AG20443 (cell line): ENCODE measurements around the gene SMOC2.

Source experiments
- DNase-seq: peaks from one replicate; pipeline ENCODE4 v3.0.0; 2012; ENCODE audit warnings: low spot score, mixed read lengths

The SMOC2 gene

DNA sequence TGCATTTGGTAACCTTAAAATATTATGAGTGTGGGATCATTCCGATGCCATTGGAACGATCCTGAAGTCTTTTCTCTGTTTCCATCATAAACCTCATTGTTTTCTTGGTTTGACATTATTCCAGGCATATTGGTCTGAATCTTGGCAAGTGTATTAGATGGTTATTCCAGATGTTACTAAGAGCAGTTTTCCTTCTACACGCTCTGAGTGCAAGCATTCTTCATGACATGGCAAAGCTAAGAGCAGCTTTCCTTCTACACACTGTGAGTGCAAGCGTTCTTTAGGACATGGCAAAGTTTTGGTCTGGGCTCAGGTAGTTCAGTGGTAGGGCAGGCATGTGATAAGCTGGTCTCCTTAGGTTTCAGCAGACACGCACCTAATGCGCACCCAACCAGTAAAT lies 53.0 kb downstream of the SMOC2 start:
- no peak for DNase-seq

GRCh38 chr6:168494726-168495125 lies 53.7 kb downstream of the SMOC2 start:
- DNase-seq: no peak

DNA sequence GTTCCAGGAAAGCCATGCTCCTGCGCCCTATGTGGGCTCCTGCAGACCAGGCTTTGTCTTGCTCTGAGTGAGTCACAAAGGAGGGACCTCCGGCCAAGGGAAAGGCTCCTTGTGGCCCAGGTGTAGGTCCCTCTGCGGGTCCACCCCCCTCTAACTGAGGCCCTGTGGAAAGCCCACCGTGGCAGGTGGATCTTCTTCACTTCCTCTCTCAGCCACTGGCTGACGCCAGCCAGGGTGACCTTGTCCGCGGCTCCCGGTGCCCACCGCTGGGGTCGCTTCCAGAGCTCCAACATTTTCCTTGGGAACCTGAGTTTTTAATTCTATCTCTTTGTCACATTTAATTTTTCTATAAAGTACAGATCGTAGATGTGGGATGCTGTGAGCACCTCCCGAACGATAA lies 54.1 kb downstream of the SMOC2 start:
- no peak for DNase-seq

DNA sequence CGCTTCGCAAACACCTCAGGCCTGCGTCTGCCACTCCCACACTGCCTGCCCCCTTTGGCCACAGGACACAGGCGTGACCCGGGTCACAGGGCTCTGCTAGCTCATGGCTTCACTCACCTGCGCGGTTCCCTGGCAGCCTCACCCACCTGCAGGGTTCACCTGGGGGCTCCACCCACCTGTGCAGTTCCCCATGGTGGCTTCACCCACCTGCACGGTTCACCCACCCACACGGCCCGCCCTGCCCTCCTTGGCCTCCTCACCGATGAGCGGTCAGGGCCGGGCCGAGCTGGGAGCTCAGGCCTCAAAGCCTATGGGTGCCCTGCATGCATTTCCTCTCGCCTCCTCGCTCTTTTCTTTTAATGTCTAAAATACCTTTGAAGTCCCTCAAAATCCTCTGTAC lies 54.7 kb downstream of the SMOC2 start:
- no peak for DNase-seq

- no peak for DNase-seq
Measured at GRCh38 chr6:168496139-168496996, 55.4 kb downstream of the SMOC2 start.

DNA sequence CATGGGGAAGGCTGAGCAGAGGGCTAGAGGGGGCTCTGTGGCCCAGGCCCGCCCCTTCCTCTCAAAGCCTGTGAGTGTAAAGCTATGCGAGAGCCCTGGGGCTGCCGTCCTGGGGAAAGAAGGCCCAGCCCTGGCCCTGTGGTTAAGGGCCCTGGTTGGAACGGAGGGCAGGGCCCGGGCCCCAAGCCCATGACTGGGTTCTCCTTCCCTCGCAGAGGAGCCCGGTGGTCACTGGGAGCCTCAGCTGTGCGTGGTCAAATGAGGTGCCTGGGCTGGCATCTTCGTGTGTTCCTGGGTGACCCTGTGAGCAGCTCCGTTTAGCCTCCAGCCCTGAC lies 56.0 kb downstream of the SMOC2 start:
- no peak for DNase-seq

GRCh38 chr6:168497381-168497780 lies 56.4 kb downstream of the SMOC2 start:
- DNase-seq: no peak

- no peak for DNase-seq
Measured at GRCh38 chr6:168498161-168498843, 57.3 kb downstream of the SMOC2 start.

GRCh38 chr6:168499045-168499650 lies 58.2 kb downstream of the SMOC2 start:
- no peak for DNase-seq

- DNase-seq: no peak
Measured at GRCh38 chr6:168500519-168500918, 59.5 kb downstream of the SMOC2 start.

GRCh38 chr6:168501561-168501960 lies 60.6 kb downstream of the SMOC2 start:
- DNase-seq: no peak

DNA sequence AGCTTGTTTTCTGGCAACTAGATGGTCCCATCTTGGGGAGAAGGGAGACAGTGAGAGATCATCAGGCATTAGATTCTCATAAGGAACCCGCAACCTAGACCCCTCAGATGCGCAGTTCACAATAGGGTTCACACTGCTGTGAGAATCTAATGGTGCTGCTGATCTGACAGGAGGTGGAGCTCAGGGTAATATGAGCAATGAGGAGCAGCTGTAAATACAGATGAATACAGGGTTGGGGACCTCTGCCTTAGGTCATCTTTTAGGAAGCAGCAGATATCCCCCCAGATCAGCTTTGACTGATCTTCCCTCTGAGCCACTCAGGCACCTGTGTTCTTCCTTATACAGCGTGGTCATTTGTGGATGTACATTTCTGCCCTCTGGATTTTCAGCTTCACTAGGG lies 63.4 kb downstream of the SMOC2 start:
- DNase-seq: no peak

- DNase-seq: no peak
Measured at GRCh38 chr6:168506460-168506859, 65.5 kb downstream of the SMOC2 start.

DNA sequence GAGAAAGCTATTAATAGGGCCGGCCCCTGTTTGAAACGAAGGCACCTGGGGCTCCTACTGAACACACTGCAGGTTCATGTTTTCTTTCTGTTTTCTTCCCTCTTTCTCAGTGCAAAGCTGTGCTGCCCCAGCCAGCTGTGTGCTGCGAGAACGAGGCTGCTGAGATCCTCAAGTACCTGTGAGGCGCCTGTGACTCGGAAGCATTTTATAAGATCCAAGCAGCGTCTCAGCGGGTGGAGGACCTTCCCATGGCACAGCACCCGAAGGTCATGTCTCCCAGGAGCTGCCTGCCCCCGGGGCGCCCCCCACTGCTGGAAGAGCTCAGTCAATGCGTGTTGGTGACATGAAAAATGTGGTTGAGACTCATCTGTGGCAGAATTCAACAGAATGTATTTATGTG lies 66.3 kb downstream of the SMOC2 start:
- no peak for DNase-seq

DNA sequence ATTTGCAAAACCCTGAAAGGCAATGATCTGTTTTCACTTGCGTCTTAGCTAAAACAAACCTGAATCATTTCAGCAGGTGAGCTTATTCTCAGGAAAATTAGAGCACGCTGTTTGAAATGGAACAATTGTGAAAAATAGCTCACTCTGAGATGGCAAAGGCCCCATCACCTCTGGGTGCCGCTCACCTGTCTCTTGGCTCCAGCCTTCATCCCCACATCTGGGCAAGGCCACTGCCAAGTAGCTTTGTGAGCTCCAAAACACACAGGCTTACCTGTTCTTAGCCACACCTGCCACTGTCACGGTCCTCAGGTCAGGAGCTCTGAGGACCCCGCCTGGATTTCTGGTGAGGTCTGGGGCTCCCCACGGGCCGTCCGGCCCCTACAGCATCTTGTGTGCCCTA lies 66.7 kb downstream of the SMOC2 start:
- DNase-seq: no peak

GRCh38 chr6:168508903-168509302 lies 67.9 kb downstream of the SMOC2 start:
- no peak for DNase-seq

GRCh38 chr6:168513766-168514165 lies 72.8 kb downstream of the SMOC2 start:
- DNase-seq: no peak

DNA sequence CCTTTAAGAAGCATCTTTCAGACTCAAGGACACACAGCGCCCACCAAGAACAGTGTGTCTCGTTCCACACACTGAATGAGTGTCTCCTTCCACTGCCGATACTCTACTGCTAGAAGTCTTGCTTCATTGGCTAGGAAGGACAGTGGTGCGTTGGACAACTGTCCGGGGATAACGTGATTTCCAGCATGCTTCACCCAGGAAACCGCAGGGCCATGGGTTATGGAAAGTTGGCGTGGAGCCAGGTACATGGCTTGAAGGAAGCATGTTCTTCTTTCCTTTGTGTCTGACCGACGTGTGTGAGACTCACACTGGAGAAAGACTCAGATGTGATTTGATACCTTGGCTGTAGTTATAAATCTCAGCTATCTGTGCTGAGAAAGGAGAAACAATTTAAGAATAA lies 73.2 kb downstream of the SMOC2 start:
- no peak for DNase-seq

- DNase-seq: no peak
Measured at GRCh38 chr6:168515376-168515775, 74.4 kb downstream of the SMOC2 start.

- no peak for DNase-seq
Measured at GRCh38 chr6:168516944-168517741, 76.2 kb downstream of the SMOC2 start.

DNA sequence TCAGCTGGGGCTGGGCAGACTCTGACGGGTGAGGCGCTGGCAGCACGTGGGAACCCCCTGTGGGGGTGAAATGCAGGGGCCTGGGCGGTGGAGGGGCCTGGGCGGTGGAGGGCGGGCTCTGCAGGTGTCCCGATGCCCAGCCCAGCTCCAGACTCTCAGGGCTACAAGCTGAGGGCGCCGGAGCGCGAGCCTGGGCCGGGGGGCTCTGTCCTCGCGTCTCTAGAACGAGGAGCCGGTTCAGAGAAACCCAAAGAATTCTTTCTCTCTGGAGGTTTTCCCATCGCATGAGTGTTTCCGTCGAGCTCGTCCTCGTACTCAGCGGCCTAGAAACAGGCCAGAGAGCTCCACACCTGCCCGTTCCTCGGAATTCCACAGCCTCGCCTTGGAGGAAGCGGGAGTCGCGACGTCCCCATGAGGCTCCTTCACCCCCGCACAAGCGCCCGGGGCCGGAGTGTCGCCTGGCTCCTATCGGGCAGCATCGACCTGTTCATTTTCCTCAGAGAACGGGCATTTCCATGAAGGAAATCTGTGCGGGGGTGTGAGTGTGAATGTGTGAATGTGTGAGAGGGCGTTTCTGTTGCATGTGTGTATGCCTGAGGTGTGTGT lies 76.9 kb downstream of the SMOC2 start:
- no peak for DNase-seq

DNA sequence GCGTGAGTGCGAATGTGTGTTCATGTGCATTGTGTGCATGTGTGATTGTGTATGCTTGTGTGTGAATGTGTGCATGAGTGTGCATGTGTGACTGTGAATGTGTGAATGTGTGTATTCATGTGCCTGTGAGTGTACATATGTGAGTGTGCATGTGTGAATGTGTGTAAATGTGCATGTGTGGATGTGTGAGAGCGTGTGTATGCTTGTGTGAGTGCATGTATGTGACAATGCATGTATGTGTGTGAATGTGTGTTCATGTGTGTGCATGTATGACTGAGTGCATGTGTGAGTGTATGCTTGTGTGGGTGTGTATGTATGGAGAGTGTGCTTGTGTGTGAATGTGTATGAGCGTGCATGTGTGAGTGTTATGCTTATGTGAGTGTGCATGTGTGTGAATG lies 77.4 kb downstream of the SMOC2 start:
- DNase-seq: no peak
